MM.1S (cell line): ENCODE results near the gene KCNQ5.

Experiments used
- DNase-seq: peaks from one replicate; pipeline ENCODE4 v3.0.0-alpha.2; 2015
- H2AFZ ChIP-seq: fragments of 300-600 bp; sonication (generic); 2 replicates; pipeline ENCODE4 v1.6.0; 2016; ENCODE audit warnings: antibody characterized with exemption, low read length
- H3F3A ChIP-seq: fragments of 300-600 bp; sonication (generic); 2 replicates; pipeline ENCODE4 v1.6.1; 2016; ENCODE audit warnings: mild to moderate bottlenecking, antibody characterized with exemption, low read length, moderate library complexity, mixed read lengths; ENCODE audit not compliant: insufficient read depth
- H3K27ac ChIP-seq: fragments of 300-600 bp; sonication (generic); 2 replicates; pipeline ENCODE4 v1.5.1; 2016; ENCODE audit warnings: mild to moderate bottlenecking, low read length
- H3K27me3 ChIP-seq: fragments of 300-600 bp; sonication (generic); replicated peaks from 2 replicates; pipeline ENCODE4 v1.6.0; 2016; ENCODE audit warnings: low read length; ENCODE audit not compliant: insufficient read depth
- H3K36me3 ChIP-seq: fragments of 300-600 bp; sonication (generic); replicated peaks from 2 replicates; pipeline ENCODE4 v1.6.1; 2016; ENCODE audit warnings: mild to moderate bottlenecking, low read length, mixed read lengths; ENCODE audit not compliant: insufficient read depth
- H3K4me1 ChIP-seq: fragments of 300-600 bp; sonication (generic); 2 replicates; pipeline ENCODE4 v1.6.1; 2016; ENCODE audit warnings: low read length, mixed read lengths
- H3K4me2 ChIP-seq: fragments of 300-600 bp; sonication (generic); 2 replicates; pipeline ENCODE4 v1.6.0; 2016; ENCODE audit warnings: low read depth, low read length
- H3K4me3 ChIP-seq: fragments of 300-600 bp; sonication (generic); 2 replicates; pipeline ENCODE4 v1.5.1; 2016; ENCODE audit warnings: low read length, mixed read lengths
- H3K79me2 ChIP-seq: fragments of 300-600 bp; sonication (generic); 2 replicates; pipeline ENCODE4 v1.6.1; 2016; ENCODE audit warnings: mixed run types, low read length, mixed read lengths
- H3K9ac ChIP-seq: fragments of 300-600 bp; sonication (generic); 2 replicates; pipeline ENCODE4 v1.6.1; 2016; ENCODE audit warnings: low read length, mixed read lengths
- H3K9me2 ChIP-seq: fragments of 300-600 bp; sonication (generic); replicated peaks from 2 replicates; pipeline ENCODE4 v1.6.1; 2016; ENCODE audit warnings: mild to moderate bottlenecking, low read length, mixed read lengths; ENCODE audit not compliant: insufficient read depth
- H3K9me3 ChIP-seq: fragments of 300-600 bp; sonication (generic); replicated peaks from 2 replicates; pipeline ENCODE4 v1.6.1; 2016; ENCODE audit warnings: mild to moderate bottlenecking, low read length, mixed read lengths; ENCODE audit not compliant: insufficient read depth
- H4K20me1 ChIP-seq: fragments of 300-600 bp; sonication (generic); 2 replicates; pipeline ENCODE4 v1.6.1; 2016; ENCODE audit warnings: mild to moderate bottlenecking, low read length, moderate library complexity, mixed read lengths; ENCODE audit not compliant: insufficient read depth
- EZH2 ChIP-seq: fragments of 300-600 bp; sonication (generic); optimal IDR thresholded peaks from 2 replicates; pipeline ENCODE3; 2017; ENCODE audit warnings: low read depth, mild to moderate bottlenecking, antibody characterized with exemption, low read length, mixed read lengths
- EZH2phosphoT487 ChIP-seq: fragments of 300-600 bp; sonication (generic); IDR thresholded peaks from 2 replicates; pipeline ENCODE4 v1.6.1; 2018; ENCODE audit warnings: antibody characterized with exemption, low read length
- TF ChIP-seq, protein P1 (sequence below): fragments of 300-600 bp; sonication (generic); IDR thresholded peaks from 2 replicates; pipeline ENCODE4 v1.5.1; 2016; ENCODE audit warnings: antibody characterized with exemption, low read length, mixed read lengths

The KCNQ5 gene

DNA sequence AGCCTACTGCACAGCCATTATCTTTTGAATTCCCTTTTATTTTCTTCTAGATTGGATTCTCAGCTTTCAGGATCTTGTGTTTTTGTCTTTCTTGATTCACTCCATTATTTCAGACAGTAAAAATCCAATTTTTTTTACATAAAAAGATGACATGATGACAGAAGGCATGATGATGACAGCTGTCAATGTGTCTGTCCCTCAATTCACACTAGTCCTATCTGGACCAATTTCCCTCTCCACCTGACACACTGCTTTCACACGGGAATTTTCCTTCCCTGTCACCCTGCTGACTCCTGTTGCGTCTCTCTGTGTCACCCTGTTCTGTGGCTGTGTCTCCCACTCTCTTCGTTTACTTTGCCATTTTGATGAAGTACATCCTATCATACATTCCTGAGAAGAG lies 529.9 kb downstream of the KCNQ5 start:
- no peaks in the 10 kb centered on the region for H3K79me2 ChIP-seq
- no peaks in the 10 kb centered on the region for H3K27me3 ChIP-seq
- H3K36me3 ChIP-seq, result no peaks in the 10 kb centered on the region
- no peak overlapping the region for H3K4me2 ChIP-seq
- H4K20me1 ChIP-seq, result no peaks in the 10 kb centered on the region
- H3K9ac ChIP-seq, result no peak overlapping the region
- H3K4me1 ChIP-seq, result 0 out of 2 replicates have a peak, but pooled peaks cover 5% of the 10 kb centered on the region
- H3F3A ChIP-seq, result no peaks in the 10 kb centered on the region
- no peaks in the 10 kb centered on the region for H3K9me3 ChIP-seq
- no peak overlapping the region for H3K4me3 ChIP-seq
- DNase-seq, result no peak
- H3K9me2 ChIP-seq, result no peaks in the 10 kb centered on the region
- TF ChIP-seq EZH2phosphoT487 (no peak), EZH2 (no peak)
- TF ChIP-seq, protein P1, sequence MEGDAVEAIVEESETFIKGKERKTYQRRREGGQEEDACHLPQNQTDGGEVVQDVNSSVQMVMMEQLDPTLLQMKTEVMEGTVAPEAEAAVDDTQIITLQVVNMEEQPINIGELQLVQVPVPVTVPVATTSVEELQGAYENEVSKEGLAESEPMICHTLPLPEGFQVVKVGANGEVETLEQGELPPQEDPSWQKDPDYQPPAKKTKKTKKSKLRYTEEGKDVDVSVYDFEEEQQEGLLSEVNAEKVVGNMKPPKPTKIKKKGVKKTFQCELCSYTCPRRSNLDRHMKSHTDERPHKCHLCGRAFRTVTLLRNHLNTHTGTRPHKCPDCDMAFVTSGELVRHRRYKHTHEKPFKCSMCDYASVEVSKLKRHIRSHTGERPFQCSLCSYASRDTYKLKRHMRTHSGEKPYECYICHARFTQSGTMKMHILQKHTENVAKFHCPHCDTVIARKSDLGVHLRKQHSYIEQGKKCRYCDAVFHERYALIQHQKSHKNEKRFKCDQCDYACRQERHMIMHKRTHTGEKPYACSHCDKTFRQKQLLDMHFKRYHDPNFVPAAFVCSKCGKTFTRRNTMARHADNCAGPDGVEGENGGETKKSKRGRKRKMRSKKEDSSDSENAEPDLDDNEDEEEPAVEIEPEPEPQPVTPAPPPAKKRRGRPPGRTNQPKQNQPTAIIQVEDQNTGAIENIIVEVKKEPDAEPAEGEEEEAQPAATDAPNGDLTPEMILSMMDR, result no peak
- no peak overlapping the region for H3K27ac ChIP-seq
- H2AFZ ChIP-seq, result no peak overlapping the region

DNA sequence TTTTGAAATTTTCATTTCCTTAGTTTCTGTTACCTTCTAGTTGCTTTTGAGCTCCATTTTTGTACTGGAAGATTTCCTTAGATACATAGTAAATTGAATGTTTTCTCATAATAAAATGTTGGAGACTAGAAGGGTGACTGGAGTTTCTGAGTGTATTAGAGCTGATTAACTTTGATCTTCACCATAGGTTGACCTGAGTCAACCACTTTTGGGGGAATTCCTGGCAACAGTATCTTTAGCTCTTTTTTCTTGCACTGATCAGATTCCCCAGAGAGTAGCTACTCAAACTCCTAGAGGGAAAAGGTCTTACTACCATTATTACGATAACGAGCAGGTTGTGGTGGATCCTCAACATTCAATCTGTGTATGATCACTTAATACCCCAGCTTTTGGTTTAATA lies 530.7 kb downstream of the KCNQ5 start:
- no peaks in the 10 kb centered on the region for H3K9me3 ChIP-seq
- no peak overlapping the region for H3K27ac ChIP-seq
- DNase-seq, result no peak
- H3K4me1 ChIP-seq, result 0 out of 2 replicates have a peak, but pooled peaks cover 5% of the 10 kb centered on the region
- TF ChIP-seq EZH2 (no peak), EZH2phosphoT487 (no peak)
- TF ChIP-seq, protein P1, result no peak
- no peaks in the 10 kb centered on the region for H3K9me2 ChIP-seq
- H3K27me3 ChIP-seq, result no peaks in the 10 kb centered on the region
- no peaks in the 10 kb centered on the region for H4K20me1 ChIP-seq
- H3K4me3 ChIP-seq, result no peak overlapping the region
- no peak overlapping the region for H2AFZ ChIP-seq
- H3F3A ChIP-seq, result no peaks in the 10 kb centered on the region
- no peak overlapping the region for H3K4me2 ChIP-seq
- no peaks in the 10 kb centered on the region for H3K36me3 ChIP-seq
- H3K79me2 ChIP-seq, result no peaks in the 10 kb centered on the region
- no peak overlapping the region for H3K9ac ChIP-seq

DNA sequence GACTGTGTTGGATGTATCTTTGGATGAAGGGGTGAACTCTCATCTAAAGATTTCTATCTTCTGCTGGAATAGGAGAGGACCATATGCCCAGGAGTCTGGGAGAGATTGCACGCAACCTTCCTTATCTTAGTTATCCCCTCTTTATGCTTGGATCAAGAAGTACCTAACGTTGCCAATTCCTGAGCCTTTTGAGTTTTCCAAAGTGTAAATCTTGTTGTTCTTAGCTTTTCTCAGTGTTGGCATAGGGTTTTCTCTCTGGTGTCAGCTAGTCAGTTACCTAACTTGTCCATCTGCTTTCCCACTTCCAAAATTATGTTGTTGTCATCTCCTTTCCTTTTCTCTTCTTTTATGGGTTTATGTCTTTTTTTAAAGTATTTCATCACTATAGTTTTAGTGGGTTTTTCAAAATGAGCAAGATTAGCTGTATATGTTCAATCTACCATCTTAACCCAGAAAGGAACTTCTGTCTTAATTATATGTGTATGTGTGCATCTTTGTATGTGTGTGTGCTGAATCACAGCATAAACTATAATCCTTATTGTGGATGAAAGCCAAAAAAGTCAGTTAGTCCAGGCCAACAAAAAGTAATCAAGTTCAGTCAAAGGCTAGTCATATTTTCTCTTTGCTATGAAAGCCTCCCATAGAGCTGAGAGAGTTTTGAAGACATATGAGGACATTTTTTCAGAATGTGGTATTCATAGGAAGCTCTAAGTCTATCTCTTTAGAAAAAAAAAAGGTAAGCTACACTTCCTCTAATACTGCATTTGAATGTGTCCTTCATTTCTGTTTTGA lies 531.3 kb downstream of the KCNQ5 start:
- Histone ChIP-seq H3K4me2 (no peak overlapping the region), H3K9ac (no peak overlapping the region), H3K79me2 (no peaks in the 10 kb centered on the region), H3K27me3 (no peaks in the 10 kb centered on the region), H3K27ac (no peak overlapping the region), H3K36me3 (no peaks in the 10 kb centered on the region), H3K4me1 (0 out of 2 replicates have a peak, but pooled peaks cover 5% of the 10 kb centered on the region), H3K9me2 (no peaks in the 10 kb centered on the region), H4K20me1 (no peaks in the 10 kb centered on the region), H2AFZ (no peak overlapping the region), H3F3A (no peaks in the 10 kb centered on the region), H3K4me3 (no peak overlapping the region), H3K9me3 (no peaks in the 10 kb centered on the region)
- no peak for TF ChIP-seq EZH2phosphoT487
- TF ChIP-seq, protein P1, result no peak
- no peak for TF ChIP-seq EZH2
- DNase-seq, result no peak
